Caki2 (cell line): ENCODE results near the gene KCNG1. TPM values are rescaled to one million over a fixed set of nuclear protein-coding genes. Genes with fewer than 3 reads are reported as not detected.

ENCODE experiments used
- DNase-seq: peaks from one replicate; pipeline ENCODE4 v3.0.0-alpha.2; 2015; ENCODE audit warnings: low read depth
- in situ Hi-C: cut with HindIII; loops from 2 replicates; pipeline ENCODE4 v1.10.0; 2016; ENCODE audit warnings: low sequenced_read_pairs, low pct_unique_long_range_greater_than_20kb, mixed read lengths
- total RNA-seq: library from RNA; depleted of rRNA; stranded (reverse); fragments of >200 nt; shearing (Covaris generic); gene quantifications from 2 replicates; pipeline ENCODE4 v1.2.3, GENCODE V29; 2014; ENCODE audit warnings: low replicate concordance; rRNA removed

The KCNG1 gene
- total RNA-seq, 1 experiment from 2014 or later: 5.7 TPM

DNA sequence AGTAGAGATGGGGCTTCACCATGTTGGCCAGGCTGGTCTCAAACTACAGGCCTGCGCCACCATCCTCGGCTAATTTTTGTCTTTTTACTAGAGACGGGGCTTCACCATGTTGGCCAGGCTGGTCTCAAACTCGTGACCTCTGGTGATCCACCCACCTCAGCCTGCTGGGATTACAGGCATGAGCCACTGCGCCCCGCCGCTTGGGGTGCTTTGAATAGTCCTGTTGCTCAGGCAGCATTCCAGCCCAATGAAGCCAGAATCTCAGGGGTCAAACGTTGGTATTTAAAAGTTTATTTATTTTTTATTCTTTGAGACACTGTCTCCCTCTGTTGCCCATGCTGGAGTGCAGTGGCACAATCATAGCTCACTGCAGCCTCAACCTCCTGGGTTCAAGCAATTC lies 53.0 kb downstream of the KCNG1 start:
- in situ Hi-C loops: no loop called here
- DNase-seq: no peak

DNA sequence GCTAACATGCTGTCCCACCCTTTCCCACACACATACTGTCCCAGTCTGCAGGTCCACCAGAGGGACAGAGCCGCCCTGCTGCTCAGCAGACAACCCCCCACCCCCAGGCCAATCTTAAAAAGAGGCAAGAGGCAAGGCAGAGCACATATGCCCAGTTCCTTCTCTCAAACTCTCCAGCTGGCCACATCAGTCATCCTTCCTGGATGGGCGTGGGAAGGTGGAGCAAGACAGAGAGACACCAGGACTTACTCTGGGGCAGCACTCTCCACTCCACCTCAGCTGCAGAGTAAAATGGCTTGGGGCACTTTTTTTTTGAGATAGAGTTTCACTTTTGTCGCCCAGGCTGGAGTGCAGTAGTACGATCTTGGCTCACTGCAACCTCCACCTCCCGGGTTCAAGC lies 53.5 kb downstream of the KCNG1 start:
- DNase-seq: no peak
- in situ Hi-C loops: no loop called here

DNA sequence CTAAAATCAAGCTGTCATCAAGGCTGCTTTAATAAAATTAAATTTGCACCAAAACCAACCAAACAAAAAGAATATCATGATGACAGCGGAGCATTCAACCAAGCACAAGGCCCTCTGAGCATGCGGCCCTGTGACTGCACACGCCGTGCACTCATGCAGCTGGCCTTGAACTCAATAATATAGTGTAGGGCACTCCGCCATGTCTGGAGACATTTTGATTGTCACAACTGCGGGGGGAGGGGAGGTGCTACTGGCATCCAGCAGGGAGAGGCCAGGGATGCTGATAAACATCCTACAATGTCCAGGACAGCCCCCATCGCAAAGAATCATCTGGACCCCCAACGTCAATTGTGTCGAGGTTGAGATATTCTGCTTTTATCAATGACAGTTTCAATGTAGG lies 54.6 kb downstream of the KCNG1 start:
- DNase-seq: no peak
- in situ Hi-C loops: no loop called here

DNA sequence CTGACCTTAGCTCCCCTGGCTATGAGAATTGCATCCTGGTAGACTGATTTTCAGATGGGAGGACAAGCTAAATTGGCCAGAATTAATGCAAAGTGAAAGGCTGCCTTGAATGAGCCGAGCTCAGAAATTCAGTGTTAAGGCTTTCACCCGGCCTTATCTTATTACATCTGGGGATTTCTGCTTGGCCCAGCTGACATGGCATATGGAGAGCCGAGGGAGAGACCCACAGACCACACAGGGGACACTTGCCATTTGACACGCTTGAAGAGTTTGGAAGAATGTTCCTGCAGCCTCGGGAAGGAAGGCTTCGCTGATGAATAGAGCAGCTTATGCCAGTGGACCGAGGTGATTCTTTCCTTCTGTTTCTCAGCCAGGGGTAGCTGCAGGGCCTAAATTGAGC lies 55.3 kb downstream of the KCNG1 start:
- peak; percentile 79 for DNase-seq
- in situ Hi-C loops: no loop called here

DNA sequence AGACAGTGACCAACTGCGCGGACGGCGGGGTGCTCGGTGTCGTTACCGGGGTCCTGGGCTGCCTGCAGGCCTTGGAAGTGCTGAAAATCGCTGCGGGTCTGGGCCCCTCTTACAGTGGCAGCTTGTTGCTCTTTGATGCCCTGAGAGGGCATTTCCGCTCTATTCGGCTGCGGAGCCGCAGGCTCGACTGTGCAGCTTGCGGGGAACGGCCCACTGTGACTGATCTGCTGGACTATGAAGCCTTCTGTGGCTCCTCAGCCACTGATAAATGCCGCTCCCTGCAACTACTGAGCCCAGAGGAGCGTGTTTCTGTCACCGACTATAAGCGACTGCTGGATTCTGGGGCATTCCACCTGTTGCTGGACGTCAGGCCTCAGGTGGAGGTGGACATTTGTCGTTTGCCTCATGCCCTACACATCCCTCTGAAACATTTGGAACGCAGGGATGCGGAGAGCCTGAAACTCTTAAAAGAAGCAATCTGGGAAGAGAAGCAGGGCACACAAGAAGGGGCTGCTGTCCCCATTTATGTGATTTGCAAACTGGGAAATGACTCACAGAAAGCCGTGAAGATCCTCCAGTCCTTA lies 63.3 kb downstream of the KCNG1 start:
- DNase-seq: no peak
- in situ Hi-C loops: no loop called here

DNA sequence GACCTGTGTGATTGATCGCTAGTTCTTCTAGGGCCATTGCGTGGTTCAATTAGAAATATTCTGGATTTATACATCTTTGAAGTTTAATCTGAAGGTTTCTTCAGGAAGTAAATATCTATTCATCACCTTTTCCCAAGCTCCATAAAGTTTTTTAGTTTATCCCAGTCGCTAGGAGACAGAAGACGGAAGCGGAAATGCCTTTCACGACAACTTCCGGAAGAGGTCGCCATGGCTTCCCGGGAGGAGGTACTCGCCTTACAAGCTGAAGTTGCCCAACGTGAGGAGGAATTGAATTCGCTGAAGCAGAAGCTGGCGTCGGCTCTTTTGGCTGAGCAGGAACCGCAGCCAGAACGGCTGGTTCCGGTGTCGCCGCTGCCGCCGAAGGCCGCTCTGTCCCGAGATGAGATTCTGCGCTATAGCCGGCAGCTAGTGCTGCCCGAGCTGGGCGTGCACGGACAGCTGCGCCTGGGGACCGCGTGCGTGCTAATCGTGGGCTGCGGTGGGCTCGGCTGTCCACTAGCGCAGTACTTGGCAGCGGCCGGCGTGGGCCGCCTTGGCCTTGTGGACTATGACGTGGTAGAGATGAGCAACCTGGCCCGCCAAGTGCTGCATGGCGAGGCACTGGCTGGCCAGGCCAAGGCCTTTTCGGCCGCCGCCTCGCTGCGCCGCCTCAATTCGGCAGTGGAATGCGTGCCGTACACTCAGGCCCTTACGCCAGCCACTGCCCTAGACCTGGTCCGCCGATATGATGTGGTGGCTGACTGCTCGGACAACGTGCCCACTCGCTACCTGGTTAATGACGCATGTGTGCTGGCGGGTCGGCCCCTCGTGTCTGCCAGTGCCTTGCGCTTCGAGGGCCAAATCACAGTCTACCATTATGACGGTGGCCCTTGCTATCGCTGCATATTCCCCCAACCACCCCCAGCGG lies 64.0 kb downstream of the KCNG1 start, which contains the start of gene MOCS3:
MOCS3 (plus strand) TSS at position 204 of the 928 bp plus-strand sequence; CDS start at position 229, 25 bp downstream.
- in situ Hi-C loops: no loop called here
- peak; percentile 94 for DNase-seq

DNA sequence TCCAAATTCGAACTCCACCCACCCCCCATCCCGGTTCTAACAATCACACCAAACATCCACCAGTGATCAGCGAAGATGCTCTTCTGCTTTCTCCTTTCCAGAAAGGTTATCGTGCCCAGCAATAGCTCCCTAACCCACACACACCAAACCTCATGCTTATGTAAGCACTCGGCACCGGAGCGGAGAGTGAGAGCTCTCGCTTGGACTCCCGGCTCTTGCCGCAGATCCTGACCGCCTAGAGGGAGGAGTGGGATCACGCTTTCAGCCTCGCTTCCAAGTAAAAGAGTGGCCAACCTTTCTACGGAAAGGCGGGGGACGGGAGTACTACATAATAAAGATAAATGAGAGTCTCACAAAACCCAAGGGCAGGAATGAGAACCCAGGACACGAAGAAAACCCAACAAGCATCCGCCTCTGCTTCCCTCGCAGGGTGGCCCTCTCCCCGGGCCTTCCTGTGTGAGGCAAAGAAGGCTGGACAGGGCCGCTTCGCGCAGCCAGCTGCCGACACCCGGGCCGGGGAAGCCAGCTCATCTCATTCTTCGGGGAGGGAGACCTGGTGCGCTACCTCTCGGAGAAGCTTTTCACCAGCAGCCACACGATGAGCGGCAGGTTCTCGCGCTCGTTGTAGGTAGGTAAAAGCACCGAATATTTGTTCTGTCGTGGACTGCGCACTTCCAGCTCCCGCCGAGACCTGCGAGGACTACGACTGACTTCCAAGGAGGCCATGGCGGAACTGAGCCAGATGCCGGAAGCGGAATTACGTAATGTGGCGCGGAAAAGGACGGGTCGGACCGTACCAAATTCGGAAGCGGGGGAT lies 64.9 kb downstream of the KCNG1 start, which contains the start of gene DPM1:
DPM1 (minus strand) TSS at position 735 of the 817 bp plus-strand sequence; CDS start at position 726, 9 bp downstream.
- peak; percentile 93 for DNase-seq

DNA sequence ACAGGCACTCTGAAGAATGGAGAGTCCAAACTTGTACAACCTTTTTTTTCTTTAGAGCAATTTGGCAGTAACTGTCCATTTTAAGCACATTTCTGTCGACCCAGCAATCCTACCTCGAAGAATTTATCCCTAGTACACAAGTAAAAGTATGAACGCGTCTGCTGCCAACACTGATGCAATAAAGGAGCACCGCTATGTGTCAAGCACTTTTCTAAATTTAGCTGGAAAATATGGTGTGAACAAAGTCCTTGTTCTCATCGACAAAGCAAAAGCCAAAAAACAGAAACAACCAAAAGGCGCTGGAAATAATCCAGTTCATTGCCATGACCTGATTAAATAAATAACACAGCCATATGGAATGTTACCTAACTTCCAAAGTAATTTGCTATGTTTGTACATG lies 65.6 kb downstream of the KCNG1 start:
- DNase-seq: no peak
- in situ Hi-C loops: no loop called here

More for the DNA sequence above, 64.9 kb downstream of the KCNG1 start, which contains the start of gene DPM1:
- in situ Hi-C loops: no loop called here

DNA sequence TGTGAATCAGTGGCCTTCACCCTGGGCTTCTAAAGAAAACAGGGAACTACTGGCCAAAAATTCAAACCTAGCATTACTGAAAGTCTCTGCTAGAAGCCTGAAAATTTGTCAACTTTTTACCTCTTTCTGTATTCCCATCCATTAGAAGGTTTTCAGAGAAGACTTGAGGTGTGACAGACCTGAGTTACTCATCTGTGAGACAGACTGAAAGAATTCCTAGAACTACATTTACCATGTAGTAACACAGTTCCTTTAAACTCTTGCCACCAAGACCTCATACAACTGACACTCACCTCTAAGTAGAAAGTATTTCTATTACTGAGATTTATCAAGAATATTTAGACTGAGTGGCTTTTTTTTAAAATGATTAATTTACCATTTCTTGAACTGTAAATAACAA lies 69.1 kb downstream of the KCNG1 start:
- DNase-seq: no peak
- in situ Hi-C loops: no loop called here

Other genes with a start within 250 kb of the KCNG1 start
- gene BCAS4, start 228.0 kb downstream of the KCNG1 start, total RNA-seq: 84.7 and 97.7 TPM in 2 replicates
- gene ADNP, start 91.7 kb downstream of the KCNG1 start, total RNA-seq: 13.6 and 16.3 TPM in 2 replicates
- gene DPM1, start 64.6 kb downstream of the KCNG1 start, total RNA-seq: 133 and 147 TPM in 2 replicates
- 14.2 and 17.2 TPM in 2 replicates for gene MOCS3, start 64.3 kb downstream of the KCNG1 start, total RNA-seq